GM18867 (cell line): ENCODE measurements around the gene IRF2BPL.

Experiments used
- ATAC-seq: cut with Tn5 transposase; IDR thresholded peaks from one replicate; pipeline ENCODE4 v1.9.1; 2021; ENCODE audit warnings: mild to moderate bottlenecking, moderate library complexity; ENCODE audit not compliant: unreplicated experiment

Gene IRF2BPL

DNA sequence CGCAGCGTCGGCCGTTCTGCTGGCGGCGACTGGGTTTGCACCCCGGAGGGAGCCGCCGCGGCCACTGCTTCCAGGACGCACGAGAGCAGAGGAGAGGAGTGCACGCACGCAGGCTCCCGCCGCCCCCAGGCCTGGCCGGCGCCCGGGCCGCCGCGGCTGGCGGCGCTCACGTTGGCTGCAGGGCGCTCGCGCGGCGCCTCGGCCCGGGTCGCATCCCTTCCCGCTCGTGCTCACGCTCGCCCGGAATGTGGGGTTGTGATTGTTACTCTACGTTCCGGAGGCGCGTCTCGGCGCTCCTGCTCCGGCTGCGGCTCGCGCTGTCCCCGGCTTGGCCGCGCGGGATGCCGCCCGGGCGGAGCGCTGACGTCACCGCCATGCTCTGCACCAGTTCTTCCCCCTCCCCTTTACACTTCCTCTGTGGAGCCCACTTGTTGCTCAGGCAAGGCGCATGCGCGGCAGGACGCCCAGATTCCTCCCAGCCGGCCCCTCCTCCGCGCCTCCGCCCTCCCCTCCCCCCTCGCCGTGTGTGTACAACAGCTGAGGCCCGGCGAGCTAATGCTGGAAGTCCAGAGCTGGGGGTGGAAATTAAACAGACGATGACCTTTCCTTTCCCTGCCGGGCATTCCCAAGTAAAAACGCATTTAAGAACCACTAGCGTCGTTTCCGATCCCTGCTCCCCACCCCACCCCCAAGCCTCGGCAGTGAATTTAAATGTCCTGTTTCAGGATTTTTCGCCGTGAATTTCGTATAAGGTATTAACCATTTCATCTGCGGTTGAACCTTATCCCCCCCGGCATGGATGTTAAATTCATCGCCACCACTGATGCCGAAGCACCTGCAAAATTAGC is at the start of gene IRF2BPL:
Gene IRF2BPL, minus strand, starts transcription at position 325 of the 848 bp plus-strand sequence. CDS start 916 bp downstream, outside the sequence.
- peak; percentile 74 for ATAC-seq

DNA sequence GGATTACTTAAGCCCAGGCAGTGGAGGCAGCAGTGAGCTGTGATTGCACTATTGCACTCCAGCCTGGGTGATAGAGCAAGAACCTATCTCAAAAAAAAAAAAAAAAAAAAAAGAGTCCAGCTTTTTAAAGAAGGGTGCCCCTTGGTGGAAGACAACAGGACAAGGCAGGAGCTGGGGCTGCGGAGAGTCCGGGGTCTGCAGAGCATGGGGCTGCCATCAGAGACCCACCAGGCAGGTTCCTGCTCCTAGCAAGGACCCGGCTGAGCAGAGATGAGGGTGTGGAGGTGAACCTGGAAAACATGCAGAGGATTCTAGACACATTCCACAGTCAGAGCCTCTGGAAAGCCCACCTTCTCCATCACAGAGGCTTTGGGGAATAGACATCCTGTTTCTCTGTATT is 48.5 kb upstream of the IRF2BPL start:
- no peak for ATAC-seq

DNA sequence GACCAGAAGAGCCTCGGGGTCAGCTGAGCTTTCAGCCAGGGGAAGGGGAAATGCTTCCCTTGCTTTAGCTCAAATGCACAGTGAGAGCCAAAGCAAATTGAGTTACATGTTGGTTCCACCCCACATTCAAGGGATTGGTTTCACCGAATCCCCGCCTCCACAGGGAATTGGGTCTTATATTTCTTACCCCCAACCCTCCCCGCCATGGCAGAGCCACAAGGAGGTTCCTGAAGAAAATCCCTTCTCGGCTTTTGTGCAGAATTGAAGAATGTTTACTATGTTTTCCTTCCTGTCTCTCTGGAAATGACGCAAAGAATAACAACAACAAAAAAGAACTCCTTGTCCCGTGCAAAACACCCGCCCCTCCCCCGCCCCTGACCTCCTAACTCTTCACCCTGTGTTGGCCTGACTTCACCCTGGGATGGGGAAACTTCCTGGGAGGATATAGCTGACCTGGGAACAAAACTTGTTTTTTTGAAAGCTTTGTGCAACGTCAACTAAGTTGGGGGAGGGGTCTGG is 47.7 kb upstream of the IRF2BPL start:
- ATAC-seq = no peak

DNA sequence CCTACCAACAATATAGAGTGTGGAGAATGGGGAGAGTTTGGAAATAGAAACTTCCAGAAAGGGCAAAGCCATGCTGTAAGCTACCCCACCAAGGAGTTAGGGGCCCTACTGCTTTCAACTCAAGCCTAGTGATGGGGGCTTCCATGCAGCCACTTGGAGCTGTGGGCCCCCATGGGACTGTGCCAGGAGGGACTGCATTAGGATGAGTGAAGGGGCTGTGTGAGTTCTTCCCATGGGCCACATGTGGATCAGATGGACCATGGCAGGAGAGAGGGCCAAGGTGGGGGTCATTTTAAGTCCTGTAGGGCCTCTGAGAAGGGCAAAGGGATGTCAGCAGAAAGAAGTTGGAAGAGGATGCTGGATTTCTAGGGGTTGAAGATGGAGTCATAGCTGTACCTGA is 46.5 kb upstream of the IRF2BPL start:
- no peak for ATAC-seq

DNA sequence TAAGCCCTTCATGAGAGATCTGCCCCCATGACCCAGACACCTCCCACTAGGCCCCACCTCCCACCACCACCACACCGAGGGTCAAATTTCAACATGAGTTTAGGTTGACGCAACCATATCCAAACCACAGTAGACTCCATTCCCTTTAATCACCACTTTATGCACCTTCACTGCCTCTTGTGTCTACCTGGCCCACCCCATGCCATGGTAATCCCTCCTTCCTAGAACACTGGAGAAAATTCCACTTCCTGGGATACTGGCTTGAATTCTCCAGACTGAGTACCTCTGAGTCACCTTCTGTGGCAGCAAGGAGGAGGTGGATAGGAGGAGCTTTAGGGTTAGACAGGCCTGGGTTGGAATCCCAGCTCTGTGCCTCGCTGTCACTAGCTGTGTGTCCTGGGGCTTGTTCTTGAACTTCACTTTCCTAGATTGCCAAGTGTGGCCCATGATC is 43.5 kb upstream of the IRF2BPL start:
- ATAC-seq = no peak

DNA sequence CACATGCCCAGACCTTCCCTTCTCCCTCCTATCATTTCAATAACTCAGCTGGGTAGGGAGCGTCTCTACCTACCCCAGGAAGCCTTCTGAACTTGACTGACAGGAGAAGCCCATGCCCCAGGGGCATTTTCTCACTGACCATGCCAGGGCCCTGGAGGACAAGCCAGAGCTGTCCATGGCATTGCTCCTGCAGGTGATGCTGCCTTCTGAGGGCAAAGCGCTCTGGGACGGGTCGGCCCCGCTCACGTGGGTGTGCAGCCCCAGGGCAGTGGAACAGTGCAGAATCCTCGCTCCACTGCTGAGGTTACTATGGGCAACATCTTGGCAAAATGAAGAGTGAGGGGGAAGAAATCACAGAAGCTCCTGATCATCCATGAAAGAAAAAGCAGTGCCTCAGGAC is 41.0 kb upstream of the IRF2BPL start:
- no peak for ATAC-seq

DNA sequence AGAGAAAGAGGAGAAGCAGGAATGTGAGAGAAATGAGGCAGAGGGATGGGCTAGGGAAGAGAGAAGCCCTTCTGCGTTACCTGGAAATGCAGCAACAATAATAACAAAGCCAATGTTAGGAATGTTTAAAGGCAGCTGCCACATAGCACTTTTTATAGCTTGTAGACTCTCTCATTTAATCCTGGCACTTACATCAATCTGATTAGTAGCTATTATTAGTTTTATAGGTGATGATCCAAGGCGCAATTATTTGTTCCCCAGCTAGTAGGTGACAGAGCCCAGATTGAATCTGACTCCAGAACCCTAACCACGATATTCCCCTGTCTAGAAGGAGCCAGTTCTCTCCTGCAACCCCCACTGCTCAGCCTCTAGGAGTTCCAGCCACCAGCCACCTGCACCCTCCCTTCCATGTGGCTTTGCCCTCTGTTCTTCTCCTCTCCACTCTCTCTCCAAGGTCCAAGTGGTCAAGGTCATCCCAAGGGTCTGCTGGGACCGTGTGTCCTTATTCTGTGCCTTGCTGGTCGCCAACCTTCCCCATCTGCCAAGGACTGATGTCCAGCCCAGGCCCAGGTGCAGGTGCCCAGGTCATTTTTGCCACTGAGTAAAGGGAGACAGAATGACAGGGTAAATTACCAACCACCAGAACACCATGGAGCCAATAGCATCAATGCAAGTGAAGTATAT is 40.2 kb upstream of the IRF2BPL start:
- ATAC-seq = no peak

DNA sequence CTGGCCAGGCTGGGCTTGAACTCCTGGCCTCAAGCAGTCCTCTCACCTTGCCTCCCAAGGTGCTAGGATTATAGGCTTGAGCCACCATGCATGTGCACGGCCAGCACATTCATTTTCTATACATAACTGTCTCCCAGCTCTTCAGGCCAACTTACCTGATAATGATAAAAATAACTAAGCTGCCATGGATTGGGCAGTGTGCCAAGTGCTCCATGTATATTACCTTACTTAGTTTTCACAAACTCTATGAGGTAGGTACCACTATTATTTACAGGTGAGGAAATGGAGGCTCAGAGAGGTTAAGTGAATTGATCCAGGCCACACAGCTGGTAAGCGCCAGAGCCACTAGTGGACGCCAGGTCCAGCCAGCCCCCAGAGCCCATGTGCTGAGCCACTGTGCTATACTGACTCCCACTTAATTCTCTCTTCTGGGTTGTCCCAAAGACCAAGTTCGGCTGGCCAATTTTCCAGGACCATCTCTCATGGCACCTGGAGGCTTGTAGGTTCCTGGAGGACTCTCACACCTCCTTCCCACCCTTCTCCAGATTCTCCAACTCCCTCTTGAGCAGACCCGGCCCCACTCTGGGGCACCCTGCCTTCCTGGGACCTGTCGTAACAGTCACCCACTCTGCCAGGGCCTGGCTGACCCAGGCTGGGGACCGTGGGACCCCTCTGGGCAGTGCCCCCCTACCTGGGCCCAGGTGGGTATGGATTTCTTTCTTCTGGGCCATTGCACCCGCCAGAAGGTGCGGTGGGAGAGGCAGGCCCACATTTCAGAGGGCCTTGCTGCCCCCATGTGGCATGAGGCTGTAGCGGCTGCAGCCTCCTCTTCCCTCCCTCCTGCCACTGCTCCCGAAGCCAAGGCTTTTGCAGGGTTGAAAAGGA is 39.4 kb upstream of the IRF2BPL start:
- ATAC-seq = no peak

DNA sequence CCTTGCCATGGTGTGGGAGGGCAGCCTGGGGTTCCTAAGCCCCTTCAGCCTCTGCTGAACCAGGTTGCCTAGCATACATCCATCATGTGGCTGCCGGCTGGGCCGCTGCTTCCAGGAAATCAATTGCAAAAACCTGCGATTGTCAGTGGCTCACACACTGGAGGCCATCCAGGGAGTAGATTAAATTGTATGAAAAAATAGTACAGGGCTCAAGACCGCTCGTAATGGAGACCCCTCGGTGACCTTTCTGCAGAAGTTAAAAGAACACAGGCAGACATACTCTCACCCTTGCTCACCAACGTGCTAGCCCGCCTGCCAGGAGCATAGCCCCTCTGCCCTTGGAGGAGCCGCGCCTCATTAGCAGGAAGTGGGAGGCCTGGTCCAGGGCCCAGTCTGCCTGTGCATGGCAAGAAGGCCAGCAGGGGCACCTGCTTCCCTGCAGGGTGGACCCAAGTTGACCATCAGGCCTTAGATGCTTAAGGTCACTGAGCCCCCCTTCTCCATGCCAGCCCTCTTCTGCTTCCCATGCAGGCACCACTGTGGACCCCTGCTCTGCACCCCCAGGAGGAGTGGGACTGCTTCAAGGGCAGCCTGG is 38.2 kb upstream of the IRF2BPL start:
- ATAC-seq = no peak

DNA sequence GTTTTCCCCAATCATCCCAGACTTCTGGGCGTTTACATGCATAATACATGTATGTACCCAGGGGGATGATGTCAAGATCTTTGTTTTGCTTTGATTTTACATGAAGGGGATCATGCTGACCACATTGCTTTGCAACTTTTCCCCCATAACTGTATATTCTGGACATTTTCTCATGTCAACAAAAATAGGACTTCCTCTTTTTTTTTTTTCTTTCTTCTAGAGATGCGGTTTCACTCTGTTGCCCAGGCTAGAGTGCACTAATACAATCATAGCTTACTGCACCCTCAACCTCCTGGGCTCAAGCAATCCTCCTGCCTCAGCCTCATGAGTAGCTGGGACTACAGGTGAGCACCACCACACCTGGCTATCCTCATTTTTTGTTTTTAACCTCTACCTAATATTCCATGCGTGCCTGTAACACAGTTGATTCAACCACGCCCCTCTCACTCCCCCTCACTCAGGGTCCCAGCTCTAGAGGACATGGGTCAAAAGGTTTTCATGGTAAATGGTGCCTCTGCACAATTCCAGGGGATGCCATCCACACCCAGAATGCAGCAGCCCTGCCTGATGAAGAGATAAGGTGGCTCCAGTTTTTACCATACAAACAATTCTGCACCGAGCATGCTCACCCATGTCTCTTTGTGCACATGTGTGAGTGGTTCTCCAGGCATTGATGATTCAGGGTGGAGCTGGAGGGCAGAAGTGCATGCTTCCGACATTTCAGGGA is 37.5 kb upstream of the IRF2BPL start:
- ATAC-seq = no peak

DNA sequence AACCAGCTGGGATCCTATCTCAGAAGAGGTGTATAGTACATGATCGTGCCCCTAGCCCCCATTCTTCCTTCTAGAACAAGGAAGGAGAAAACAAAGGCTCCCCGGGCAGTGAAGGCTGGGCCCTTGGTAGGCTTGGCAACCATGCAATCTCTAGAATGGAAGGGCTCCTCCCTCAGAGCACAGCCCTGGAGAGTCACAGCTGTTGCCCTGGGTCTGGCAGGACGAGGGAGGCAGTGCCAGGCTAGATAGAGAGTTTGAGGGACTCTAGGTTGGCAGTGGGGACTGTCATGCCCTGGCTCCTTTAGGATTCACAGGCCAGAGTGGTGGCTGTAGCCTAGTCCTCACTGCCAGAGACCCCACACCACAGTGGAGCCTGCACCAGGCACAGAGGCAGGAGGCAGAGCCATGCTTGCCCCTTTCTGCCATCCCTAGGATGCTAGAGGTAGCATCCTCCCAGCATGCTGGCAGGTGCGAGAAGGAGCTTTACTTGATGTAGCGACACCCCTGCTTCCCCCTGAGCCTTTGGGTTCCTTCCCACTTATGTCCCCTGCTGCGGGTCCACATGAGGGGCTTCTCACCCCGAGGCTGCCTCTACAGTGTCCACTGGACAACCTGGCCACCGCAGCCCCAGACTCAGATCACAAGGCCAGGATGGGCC is 36.1 kb upstream of the IRF2BPL start:
- ATAC-seq = no peak

DNA sequence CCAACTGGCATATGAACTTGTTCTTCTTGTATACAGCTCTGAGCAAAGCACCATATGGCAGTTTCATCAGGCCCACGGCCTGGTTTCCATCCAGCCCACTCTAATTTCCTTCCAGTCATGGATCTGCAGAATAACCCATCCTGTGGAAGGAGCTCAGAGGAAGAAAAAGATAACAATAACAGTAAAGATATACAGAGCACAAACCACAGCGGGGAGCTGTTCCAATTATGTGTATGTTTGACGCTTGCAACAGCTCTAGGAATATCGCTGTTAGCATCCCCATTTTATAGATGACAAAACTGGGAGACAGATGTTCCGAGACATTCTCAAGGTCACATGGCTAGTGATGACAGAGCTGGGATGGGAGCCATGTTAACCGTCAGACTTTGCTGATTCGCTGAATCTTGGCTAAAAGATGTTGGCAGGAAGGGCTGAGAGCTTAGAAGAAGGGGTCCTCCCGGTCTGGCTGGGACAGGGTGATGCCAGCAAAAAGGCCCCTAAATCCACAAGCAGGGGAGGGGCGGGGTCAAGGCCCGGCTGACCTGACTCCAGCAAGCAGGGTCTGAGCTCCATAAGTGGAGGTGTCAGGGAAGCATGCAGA is 35.2 kb upstream of the IRF2BPL start:
- ATAC-seq = no peak

DNA sequence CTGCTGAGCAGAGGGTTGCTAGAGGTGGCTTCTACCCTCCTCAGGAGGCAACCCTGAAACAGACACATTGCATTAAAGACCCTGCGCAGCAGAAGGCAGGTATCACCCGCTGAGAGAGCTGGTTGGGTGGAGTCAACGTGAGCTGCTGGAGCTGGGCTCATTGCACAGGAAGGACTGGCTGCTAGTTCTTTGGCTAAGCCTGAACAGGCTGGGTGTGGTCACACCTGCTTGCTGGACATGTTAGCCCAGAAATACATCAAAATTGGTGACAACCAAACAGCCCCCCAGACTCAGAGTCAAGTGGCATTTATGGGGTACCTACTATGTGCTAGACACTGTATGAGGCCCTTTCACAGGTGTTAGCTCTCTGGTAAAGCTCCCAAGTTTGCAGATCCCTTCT is 33.8 kb upstream of the IRF2BPL start:
- no peak for ATAC-seq

DNA sequence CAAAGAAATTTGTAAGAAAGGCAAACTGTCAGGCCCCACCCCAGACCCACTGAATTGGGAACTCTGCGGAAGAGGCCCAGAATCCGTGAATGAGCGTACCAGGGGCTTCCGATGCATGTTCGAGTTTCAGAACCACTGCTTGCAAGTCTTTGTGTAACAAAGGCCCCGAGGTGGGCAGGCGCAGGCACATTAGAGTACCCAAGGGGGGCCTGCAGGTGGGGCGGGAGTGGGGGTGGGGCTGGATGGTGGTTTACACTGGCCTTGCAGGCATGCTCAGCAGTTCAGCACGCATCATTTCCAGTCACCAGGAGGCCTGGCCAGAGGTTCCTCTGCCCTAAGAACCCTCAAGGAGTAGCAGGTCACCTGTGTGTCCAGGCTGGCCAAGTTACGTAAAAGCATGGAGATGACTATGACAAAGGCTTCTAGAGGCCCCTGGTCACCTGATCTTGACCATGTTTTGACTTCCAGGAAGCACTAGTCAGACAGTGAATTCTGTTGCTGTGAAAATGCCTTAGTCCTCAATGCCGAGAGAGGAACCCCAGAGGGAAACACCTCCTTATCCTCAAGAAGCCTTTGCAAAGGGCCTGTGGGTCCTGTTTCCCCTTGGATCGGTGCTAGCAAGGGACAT is 33.2 kb upstream of the IRF2BPL start:
- no peak for ATAC-seq

DNA sequence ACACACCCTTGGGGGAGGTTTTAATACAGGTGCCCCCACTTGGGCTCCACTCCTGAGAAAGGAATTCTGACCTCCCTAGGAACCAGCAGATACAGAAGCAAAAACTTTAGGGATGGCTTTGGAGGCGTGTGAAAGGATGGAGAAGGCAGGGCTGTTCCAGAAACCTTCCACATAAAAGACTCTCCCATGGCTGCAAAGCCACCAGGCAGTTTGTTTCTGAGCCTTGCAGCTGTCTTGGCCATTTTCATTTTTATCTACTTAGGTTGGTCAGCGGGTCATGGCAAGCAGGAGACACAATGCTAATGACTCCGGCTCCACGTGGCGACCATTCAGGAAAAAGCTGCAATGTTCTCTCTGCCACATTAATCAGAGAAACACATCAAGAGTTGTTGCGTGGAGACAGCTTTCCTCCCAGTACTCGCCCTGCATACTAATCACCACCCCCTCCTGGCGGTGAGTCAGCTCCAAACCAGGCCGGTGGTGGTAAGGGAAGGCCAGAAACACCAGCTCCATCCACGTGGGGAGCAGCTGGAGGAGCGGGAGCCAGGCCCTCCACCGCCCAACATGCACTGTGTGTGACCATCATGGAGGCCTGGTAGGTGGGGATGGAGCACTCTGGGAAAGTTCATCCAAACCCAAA is 30.9 kb upstream of the IRF2BPL start:
- ATAC-seq = no peak

DNA sequence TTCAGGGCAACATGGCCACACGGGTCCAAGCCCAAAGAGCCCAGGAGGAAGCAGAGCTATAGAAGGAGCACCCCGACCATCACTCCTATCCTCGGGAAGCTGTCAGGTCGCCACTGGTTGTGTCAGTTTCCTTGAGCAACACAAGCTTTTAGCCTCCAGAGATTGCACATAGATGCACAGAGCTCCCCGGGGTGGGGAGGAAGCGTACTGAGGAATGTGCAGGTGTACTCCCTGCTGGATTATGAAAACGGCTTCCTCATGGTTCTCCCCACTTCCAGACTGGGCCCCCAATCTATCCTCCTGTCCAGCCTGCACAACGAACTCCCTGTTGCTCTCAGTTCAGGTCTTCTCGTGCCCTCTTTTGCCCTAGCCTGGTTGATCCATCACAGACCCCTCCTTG is 30.3 kb upstream of the IRF2BPL start:
- no peak for ATAC-seq

DNA sequence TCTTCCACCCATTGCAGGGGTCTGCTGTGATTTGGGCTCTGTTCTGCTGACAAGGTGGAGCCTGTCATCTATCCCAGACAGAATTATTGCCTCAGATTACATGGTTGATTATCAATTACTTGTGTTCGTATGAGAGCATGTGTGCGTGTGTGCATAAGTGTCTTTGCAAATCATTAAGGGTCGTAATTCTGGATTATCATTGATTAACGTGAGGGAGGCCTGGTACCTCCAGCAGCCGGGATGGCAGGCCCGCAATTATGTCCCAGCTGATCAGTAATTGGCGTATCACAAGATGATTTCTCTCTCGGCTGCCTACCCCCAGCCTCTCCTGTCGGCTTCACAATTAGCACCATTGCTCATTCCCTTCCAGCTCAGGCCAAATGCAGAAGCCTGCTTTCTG is 29.6 kb upstream of the IRF2BPL start:
- ATAC-seq = no peak

DNA sequence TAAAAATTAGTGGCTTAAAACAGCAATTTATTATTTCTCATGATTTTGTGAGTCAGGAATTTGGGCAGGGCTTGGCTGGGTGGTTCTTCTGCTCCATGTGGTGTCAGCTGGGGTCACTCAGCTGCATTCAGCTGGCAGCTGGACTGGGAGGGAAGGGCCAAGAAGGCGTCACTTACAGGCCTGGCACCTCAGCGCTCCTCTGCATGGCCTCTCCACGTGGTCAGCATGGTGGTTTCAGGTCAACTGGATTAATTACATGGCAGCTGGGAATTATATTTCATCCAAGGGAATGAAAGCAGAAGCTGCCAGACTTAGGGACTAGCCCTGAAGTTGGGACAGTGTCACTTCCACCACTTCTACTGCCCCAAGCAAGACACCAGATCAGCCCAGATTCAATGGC is 27.5 kb upstream of the IRF2BPL start:
- no peak for ATAC-seq
